ENCODE results near the gene MAP4. TPM values are rescaled to one million over a fixed set of nuclear protein-coding genes. Genes with fewer than 3 reads are reported as not detected.

MAP4 gene
- polyA plus RNA-seq, 3 donors: 6.2 to 24.1 (median 18.4) TPM

- no peak for DNase-seq
- Histone ChIP-seq H3K4me2 (replicated peaks; ENCODE audit: extremely low read depth, low read length, poor library complexity, severe bottlenecking) (no peak overlapping the region), H3K79me2 (ENCODE audit: insufficient read depth, low read length) (no peaks in the 10 kb centered on the region), H3K9ac (ENCODE audit: insufficient read depth, low read length, poor library complexity, severe bottlenecking) (no peak overlapping the region), H3K27ac (ENCODE audit: low read depth in 1 of 2, low read length in 2 of 2) (no peak overlapping the region), H3K9me3 (replicated peaks in 1 of 2; ENCODE audit: control insufficient read depth in 1 of 2, insufficient read depth in 1 of 2, low read length in 2 of 2) (no peaks in the 10 kb centered on the region), H4K20me1 (ENCODE audit: insufficient read depth, low read length) (no peaks in the 10 kb centered on the region), H3K4me1 (ENCODE audit: control insufficient read depth in 1 of 2, insufficient read depth in 2 of 2, low read length in 2 of 2) (no peaks in the 10 kb centered on the region), H2AFZ (ENCODE audit: insufficient read depth, low read depth, low read length, poor library complexity, severe bottlenecking) (no peak overlapping the region), H3K4me3 (replicated peaks in 1 of 3; ENCODE audit: low read depth in 2 of 3, low read length in 3 of 3) (no peak overlapping the region), H3K27me3 (ENCODE audit: control insufficient read depth in 2 of 2, insufficient read depth in 2 of 2, low read length in 2 of 2) (no peaks in the 10 kb centered on the region), H3K36me3 (replicated peaks in 1 of 2; ENCODE audit: control insufficient read depth in 1 of 2, insufficient read depth in 2 of 2, low read length in 2 of 2) (peaks cover 2 to 8% of the 10 kb centered on the region in 2 donors)
- Mint-ChIP-seq H3K36me3 (peaks cover 8 to 10% of the 10 kb centered on the region in 2 donors), H3K4me3 (no peak overlapping the region), H3K4me1 (no peaks in the 10 kb centered on the region), H3K27me3 (ENCODE audit: low read depth in 3 of 3) (peaks cover 0 to 2% (median 0%) of the 10 kb centered on the region in 3 donors), H3K9me3 (no peaks in the 10 kb centered on the region), H3K27ac (no peak overlapping the region)
- TF ChIP-seq CTCF (IDR thresholded peaks at IDR 0.05): no peak
- intact Hi-C loops (cut with micrococcal nuclease): no loop called here
- WGBS (ENCODE audit: insufficient coverage): no CpG with 5 or more reads among the region's 1 CpG
Measured at GRCh38 chr3:47979070-47979469, 37.1 kb downstream of the MAP4 start.

DNA sequence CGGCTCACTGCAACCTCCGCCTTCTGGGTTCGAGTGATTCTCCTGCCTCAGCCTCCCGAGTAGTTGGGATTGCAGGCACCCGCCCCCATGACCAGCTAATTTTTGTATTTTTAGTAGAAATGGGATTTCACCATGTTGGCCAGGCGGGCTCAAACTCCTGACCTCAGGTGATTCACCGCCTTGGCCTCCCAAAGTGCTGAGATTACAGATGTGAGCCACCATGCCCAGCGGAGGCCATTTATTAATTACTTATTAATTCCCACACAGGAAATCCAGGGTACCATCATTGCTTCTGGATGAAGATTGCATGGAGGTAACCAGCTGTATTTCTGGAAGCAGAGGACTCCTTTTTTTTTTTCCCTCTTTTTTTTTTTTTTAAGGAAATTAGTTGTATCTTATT, 37.8 kb downstream of the MAP4 start:
- H3K4me2 ChIP-seq (replicated peaks; ENCODE audit: extremely low read depth, low read length, poor library complexity, severe bottlenecking): no peak overlapping the region
- no peaks in the 10 kb centered on the region for H3K79me2 ChIP-seq (ENCODE audit: insufficient read depth, low read length)
- H3K4me3 ChIP-seq (replicated peaks in 1 of 3; ENCODE audit: low read depth in 2 of 3, low read length in 3 of 3): no peak overlapping the region
- WGBS (ENCODE audit: insufficient coverage): 90% methylated on average over 2 of the region's 8 CpGs
- H3K27ac ChIP-seq (ENCODE audit: low read depth in 1 of 2, low read length in 2 of 2): no peak overlapping the region
- H3K9ac ChIP-seq (ENCODE audit: insufficient read depth, low read length, poor library complexity, severe bottlenecking): no peak overlapping the region
- no peak for DNase-seq
- peaks cover 2 to 8% of the 10 kb centered on the region in 2 donors for H3K36me3 ChIP-seq (replicated peaks in 1 of 2; ENCODE audit: control insufficient read depth in 1 of 2, insufficient read depth in 2 of 2, low read length in 2 of 2)
- H4K20me1 ChIP-seq (ENCODE audit: insufficient read depth, low read length): no peaks in the 10 kb centered on the region
- TF ChIP-seq CTCF (IDR thresholded peaks at IDR 0.05): no peak
- no peaks in the 10 kb centered on the region for H3K27me3 ChIP-seq (ENCODE audit: control insufficient read depth in 2 of 2, insufficient read depth in 2 of 2, low read length in 2 of 2)
- H3K27me3 Mint-ChIP-seq (ENCODE audit: low read depth in 3 of 3): peaks cover 0 to 2% (median 0%) of the 10 kb centered on the region in 3 donors
- H3K36me3 Mint-ChIP-seq: peaks cover 8 to 10% of the 10 kb centered on the region in 2 donors
- H3K4me1 ChIP-seq (ENCODE audit: control insufficient read depth in 1 of 2, insufficient read depth in 2 of 2, low read length in 2 of 2): no peaks in the 10 kb centered on the region
- H3K9me3 ChIP-seq (replicated peaks in 1 of 2; ENCODE audit: control insufficient read depth in 1 of 2, insufficient read depth in 1 of 2, low read length in 2 of 2): no peaks in the 10 kb centered on the region
- intact Hi-C loops (cut with micrococcal nuclease): no loop called here
- H3K4me3 Mint-ChIP-seq: no peak overlapping the region
- no peaks in the 10 kb centered on the region for H3K4me1 Mint-ChIP-seq
- no peak overlapping the region for H3K27ac Mint-ChIP-seq
- H3K9me3 Mint-ChIP-seq: no peaks in the 10 kb centered on the region
- H2AFZ ChIP-seq (ENCODE audit: insufficient read depth, low read depth, low read length, poor library complexity, severe bottlenecking): no peak overlapping the region

Data from CD14-positive monocyte (primary cell).